Measurements from ENCODE around the gene PIGU.
"Not testable (repeated sequence)": the region's sequence is repeated elsewhere in the genome, so short reads cannot be mapped to it uniquely, and the experiment has no call there.

The PIGU gene

GRCh38 chr20:34706302-34706875 lies 29.5 kb upstream of the PIGU start:
- no peak for DNase-seq

GRCh38 chr20:34705397-34706301 lies 28.8 kb upstream of the PIGU start:
- DNase-seq: no peak

- no peak for DNase-seq
These were observed 28.1 kb upstream of the PIGU start for GRCh38 chr20:34705008-34705396.

- peak; percentile 80 for DNase-seq
These were observed 27.5 kb upstream of the PIGU start, which contains the start of gene TP53INP2 for GRCh38 chr20:34704177-34705007. TSS of gene TP53INP2 (plus strand) at chr20:34704344. CDS start at chr20:34708740, 4,396 bp downstream.

GRCh38 chr20:34703424-34704176 lies 26.7 kb upstream of the PIGU start:
- no peak for DNase-seq

- no peak for DNase-seq
These were observed 26.1 kb upstream of the PIGU start for GRCh38 chr20:34703061-34703423.

- no peak for DNase-seq
These were observed 24.7 kb upstream of the PIGU start for GRCh38 chr20:34701405-34702085.

GRCh38 chr20:34693414-34693813 lies 16.5 kb upstream of the PIGU start:
- no peak for DNase-seq

GRCh38 chr20:34691838-34692237 lies 14.9 kb upstream of the PIGU start:
- DNase-seq: no peak

GRCh38 chr20:34689486-34689885 lies 12.6 kb upstream of the PIGU start:
- no peak for DNase-seq

- no peak for DNase-seq
These were observed 6.8 kb upstream of the PIGU start for GRCh38 chr20:34683667-34684066.

GRCh38 chr20:34680586-34681175 lies 3.8 kb upstream of the PIGU start:
- no peak for DNase-seq

- no peak for DNase-seq
These were observed 775 bp downstream of the PIGU start for GRCh38 chr20:34675993-34676641.

- DNase-seq: no peak
These were observed 1.3 kb downstream of the PIGU start for GRCh38 chr20:34675561-34675960.

- no peak for DNase-seq
These were observed 3.5 kb downstream of the PIGU start for GRCh38 chr20:34673412-34673811.

GRCh38 chr20:34669094-34669493 lies 7.8 kb downstream of the PIGU start:
- DNase-seq: no peak

- not testable (repeated sequence) for DNase-seq
These were observed 12.1 kb downstream of the PIGU start for GRCh38 chr20:34664751-34665150.

- no peak for DNase-seq
These were observed 13.5 kb downstream of the PIGU start for GRCh38 chr20:34663213-34663943.

GRCh38 chr20:34661811-34662210 lies 15.1 kb downstream of the PIGU start:
- not testable (repeated sequence) for DNase-seq

GRCh38 chr20:34658654-34659053 lies 18.2 kb downstream of the PIGU start:
- not testable (repeated sequence) for DNase-seq
